HG03280 (cell line): ENCODE measurements around the gene VPS9D1.
A peak's percentile ranks its signal among the peaks of the same experiment; 100 is the strongest.

Experiments used
- ATAC-seq: cut with Tn5 transposase; IDR thresholded peaks from one replicate; pipeline ENCODE4 v1.9.1; 2021; ENCODE audit warnings: mild to moderate bottlenecking, moderate library complexity; ENCODE audit not compliant: unreplicated experiment

VPS9D1 gene

GRCh38 chr16:89720813-89721545 is at the start of gene VPS9D1, which contains the start of gene ZNF276:
Gene VPS9D1 (minus strand): TSS chr16:89720898. CDS start chr16:89720861, 37 bp downstream.
Gene ZNF276 (plus strand): TSS chr16:89721537. CDS start chr16:89721641, 104 bp downstream.
- peak; percentile 55 for ATAC-seq

- ATAC-seq, result no peak
These were observed 49.7 kb upstream of the VPS9D1 start for GRCh38 chr16:89770367-89770766.

GRCh38 chr16:89765292-89765830 is 44.7 kb upstream of the VPS9D1 start:
- no peak for ATAC-seq

GRCh38 chr16:89764711-89765201 is 44.1 kb upstream of the VPS9D1 start:
- ATAC-seq, result peak; percentile 90

GRCh38 chr16:89761304-89761922 is 40.7 kb upstream of the VPS9D1 start:
- no peak for ATAC-seq

- no peak for ATAC-seq
These were observed 39.1 kb upstream of the VPS9D1 start for GRCh38 chr16:89759746-89760340.

GRCh38 chr16:89749637-89750036 is 28.9 kb upstream of the VPS9D1 start:
- ATAC-seq, result no peak

GRCh38 chr16:89748921-89749320 is 28.2 kb upstream of the VPS9D1 start:
- no peak for ATAC-seq

- ATAC-seq, result no peak
These were observed 27.4 kb upstream of the VPS9D1 start for GRCh38 chr16:89748076-89748475.

GRCh38 chr16:89746043-89746442 is 25.3 kb upstream of the VPS9D1 start:
- ATAC-seq, result no peak

- ATAC-seq, result no peak
These were observed 24.1 kb upstream of the VPS9D1 start for GRCh38 chr16:89744813-89745212.

- no peak for ATAC-seq
These were observed 22.2 kb upstream of the VPS9D1 start for GRCh38 chr16:89742948-89743347.

- ATAC-seq, result no peak
These were observed 20.8 kb upstream of the VPS9D1 start for GRCh38 chr16:89741342-89742014.

GRCh38 chr16:89739383-89739782 is 18.7 kb upstream of the VPS9D1 start:
- no peak for ATAC-seq

GRCh38 chr16:89738538-89739317 is 18.0 kb upstream of the VPS9D1 start:
- no peak for ATAC-seq

- no peak for ATAC-seq
These were observed 17.3 kb upstream of the VPS9D1 start for GRCh38 chr16:89738072-89738377.

GRCh38 chr16:89737341-89738071 is 16.8 kb upstream of the VPS9D1 start:
- no peak for ATAC-seq

- ATAC-seq, result no peak
These were observed 15.9 kb upstream of the VPS9D1 start for GRCh38 chr16:89736554-89736953.

GRCh38 chr16:89733792-89734191 is 13.1 kb upstream of the VPS9D1 start:
- no peak for ATAC-seq

GRCh38 chr16:89733322-89733721 is 12.6 kb upstream of the VPS9D1 start:
- no peak for ATAC-seq
